Measurements from ENCODE around the gene MC1R.

The MC1R gene

GRCh38 chr16:89898201-89898967 lies 20.3 kb upstream of the MC1R start:
- DNase-seq: no peak
- Histone ChIP-seq H3K9me3 (ENCODE audit: control extremely low read depth in 1 of 5, control insufficient read depth in 4 of 5, insufficient read depth in 2 of 5, low read depth in 1 of 5, low read length in 4 of 5) (no peaks in the 10 kb centered on the region), H3K36me3 (ENCODE audit: control insufficient read depth in 4 of 4, insufficient read depth in 4 of 4, low read length in 3 of 4) (peaks cover 24 to 78% (median 53%) of the 10 kb centered on the region in 4 experiments), H3K4me1 (ENCODE audit: control extremely low read depth in 1 of 4, control insufficient read depth in 4 of 4, insufficient read depth in 4 of 4, low read length in 3 of 4) (no peaks in the 10 kb centered on the region), H3K27me3 (replicated peaks in 2 of 5; ENCODE audit: control insufficient read depth in 4 of 5, insufficient read depth in 5 of 5, low read length in 4 of 5) (no peaks in the 10 kb centered on the region), H3K4me3 (ENCODE audit: control insufficient read depth in 1 of 7, extremely low read depth in 1 of 7, insufficient read depth in 4 of 7, low read depth in 2 of 7, low read length in 6 of 7) (no peak overlapping the region), H3K27ac (ENCODE audit: insufficient read depth in 1 of 2, low read depth in 1 of 2, low read length in 2 of 2, poor library complexity in 1 of 2, severe bottlenecking in 2 of 2) (no peak overlapping the region)
- ChIA-PET CTCF (interaction anchor here (1.5 to 1.8 kb wide), 2 partner anchors 10 to 39 kb away, joined by 3 to 11 read pairs; no protein-coding TSS in a partner anchor), POLR2A (no interaction called here)
- WGBS (ENCODE audit: insufficient coverage): 98% methylated on average over 30 of the region's 36 CpGs

- Histone ChIP-seq H3K9me3 (ENCODE audit: control extremely low read depth in 1 of 5, control insufficient read depth in 4 of 5, insufficient read depth in 2 of 5, low read depth in 1 of 5, low read length in 4 of 5) (no peaks in the 10 kb centered on the region), H3K36me3 (ENCODE audit: control insufficient read depth in 4 of 4, insufficient read depth in 4 of 4, low read length in 3 of 4) (peaks cover 23 to 79% (median 54%) of the 10 kb centered on the region in 4 experiments), H3K4me1 (ENCODE audit: control extremely low read depth in 1 of 4, control insufficient read depth in 4 of 4, insufficient read depth in 4 of 4, low read length in 3 of 4) (no peaks in the 10 kb centered on the region), H3K27me3 (replicated peaks in 2 of 5; ENCODE audit: control insufficient read depth in 4 of 5, insufficient read depth in 5 of 5, low read length in 4 of 5) (no peaks in the 10 kb centered on the region), H3K4me3 (ENCODE audit: control insufficient read depth in 1 of 7, extremely low read depth in 1 of 7, insufficient read depth in 4 of 7, low read depth in 2 of 7, low read length in 6 of 7) (no peak overlapping the region), H3K27ac (ENCODE audit: insufficient read depth in 1 of 2, low read depth in 1 of 2, low read length in 2 of 2, poor library complexity in 1 of 2, severe bottlenecking in 2 of 2) (no peak overlapping the region)
- 97% methylated on average over 20 of the region's 20 CpGs for WGBS (ENCODE audit: insufficient coverage)
- ChIA-PET CTCF (interaction anchor here (1.1 to 1.9 kb wide), 3 partner anchors 10 to 40 kb away, joined by 3 to 7 read pairs (median 3); partner anchors contain the start of gene MC1R), POLR2A (no interaction called here)
- DNase-seq: no peak
Measured at GRCh38 chr16:89899879-89900481, 18.7 kb upstream of the MC1R start.

GRCh38 chr16:89900885-89901284 lies 17.8 kb upstream of the MC1R start:
- Histone ChIP-seq H3K4me3 (ENCODE audit: control insufficient read depth in 1 of 7, extremely low read depth in 1 of 7, insufficient read depth in 4 of 7, low read depth in 2 of 7, low read length in 6 of 7) (no peak overlapping the region), H3K27ac (ENCODE audit: insufficient read depth in 1 of 2, low read depth in 1 of 2, low read length in 2 of 2, poor library complexity in 1 of 2, severe bottlenecking in 2 of 2) (no peak overlapping the region), H3K36me3 (ENCODE audit: control insufficient read depth in 4 of 4, insufficient read depth in 4 of 4, low read length in 3 of 4) (peaks cover 18 to 81% (median 53%) of the 10 kb centered on the region in 4 experiments), H3K9me3 (ENCODE audit: control extremely low read depth in 1 of 5, control insufficient read depth in 4 of 5, insufficient read depth in 2 of 5, low read depth in 1 of 5, low read length in 4 of 5) (no peaks in the 10 kb centered on the region), H3K27me3 (replicated peaks in 2 of 5; ENCODE audit: control insufficient read depth in 4 of 5, insufficient read depth in 5 of 5, low read length in 4 of 5) (no peaks in the 10 kb centered on the region), H3K4me1 (ENCODE audit: control extremely low read depth in 1 of 4, control insufficient read depth in 4 of 4, insufficient read depth in 4 of 4, low read length in 3 of 4) (no peaks in the 10 kb centered on the region)
- 99% methylated on average over 16 of the region's 17 CpGs for whole genome bisulfite sequencing (ENCODE audit: insufficient coverage)
- DNase-seq: no peak
- CTCF ChIA-PET: interaction anchor here (1.9 kb wide), 1 partner anchor 9 kb away, joined by 7 read pairs; no protein-coding TSS in a partner anchor
- POLR2A ChIA-PET: no interaction called here

GRCh38 chr16:89902980-89903379 lies 15.7 kb upstream of the MC1R start:
- peaks cover 13 to 80% (median 56%) of the 10 kb centered on the region in 4 experiments for H3K36me3 ChIP-seq (ENCODE audit: control insufficient read depth in 4 of 4, insufficient read depth in 4 of 4, low read length in 3 of 4)
- CTCF ChIA-PET: no interaction called here

GRCh38 chr16:89903908-89904515 lies 14.7 kb upstream of the MC1R start:
- H3K9me3 ChIP-seq (ENCODE audit: control extremely low read depth in 1 of 5, control insufficient read depth in 4 of 5, insufficient read depth in 2 of 5, low read depth in 1 of 5, low read length in 4 of 5): peaks cover 0 to 4% (median 3%) of the 10 kb centered on the region in 5 experiments
- H3K4me1 ChIP-seq (ENCODE audit: control extremely low read depth in 1 of 4, control insufficient read depth in 4 of 4, insufficient read depth in 4 of 4, low read length in 3 of 4): no peaks in the 10 kb centered on the region
- H3K27ac ChIP-seq (ENCODE audit: insufficient read depth in 1 of 2, low read depth in 1 of 2, low read length in 2 of 2, poor library complexity in 1 of 2, severe bottlenecking in 2 of 2): no peak overlapping the region
- CTCF ChIA-PET: no interaction called here
- POLR2A ChIA-PET: no interaction called here
- peaks cover 9 to 78% (median 53%) of the 10 kb centered on the region in 4 experiments for H3K36me3 ChIP-seq (ENCODE audit: control insufficient read depth in 4 of 4, insufficient read depth in 4 of 4, low read length in 3 of 4)
- no peak overlapping the region for H3K4me3 ChIP-seq (ENCODE audit: control insufficient read depth in 1 of 7, extremely low read depth in 1 of 7, insufficient read depth in 4 of 7, low read depth in 2 of 7, low read length in 6 of 7)
- 96% methylated on average over 19 of the region's 19 CpGs for WGBS (ENCODE audit: insufficient coverage)
- no peaks in the 10 kb centered on the region for H3K27me3 ChIP-seq (replicated peaks in 2 of 5; ENCODE audit: control insufficient read depth in 4 of 5, insufficient read depth in 5 of 5, low read length in 4 of 5)
- DNase-seq: no peak

More at GRCh38 chr16:89902980-89903379, 15.7 kb upstream of the MC1R start:
- H3K9me3 ChIP-seq (ENCODE audit: control extremely low read depth in 1 of 5, control insufficient read depth in 4 of 5, insufficient read depth in 2 of 5, low read depth in 1 of 5, low read length in 4 of 5): peaks cover 0 to 4% (median 3%) of the 10 kb centered on the region in 5 experiments
- no peak overlapping the region for H3K4me3 ChIP-seq (ENCODE audit: control insufficient read depth in 1 of 7, extremely low read depth in 1 of 7, insufficient read depth in 4 of 7, low read depth in 2 of 7, low read length in 6 of 7)
- no peak for DNase-seq
- no peaks in the 10 kb centered on the region for H3K27me3 ChIP-seq (replicated peaks in 2 of 5; ENCODE audit: control insufficient read depth in 4 of 5, insufficient read depth in 5 of 5, low read length in 4 of 5)
- H3K4me1 ChIP-seq (ENCODE audit: control extremely low read depth in 1 of 4, control insufficient read depth in 4 of 4, insufficient read depth in 4 of 4, low read length in 3 of 4): no peaks in the 10 kb centered on the region
- POLR2A ChIA-PET: no interaction called here
- no peak overlapping the region for H3K27ac ChIP-seq (ENCODE audit: insufficient read depth in 1 of 2, low read depth in 1 of 2, low read length in 2 of 2, poor library complexity in 1 of 2, severe bottlenecking in 2 of 2)
- WGBS (ENCODE audit: insufficient coverage): 95% methylated on average over 11 of the region's 11 CpGs

- DNase-seq: no peak
- Histone ChIP-seq H3K27me3 (replicated peaks in 2 of 5; ENCODE audit: control insufficient read depth in 4 of 5, insufficient read depth in 5 of 5, low read length in 4 of 5) (no peaks in the 10 kb centered on the region), H3K4me3 (ENCODE audit: control insufficient read depth in 1 of 7, extremely low read depth in 1 of 7, insufficient read depth in 4 of 7, low read depth in 2 of 7, low read length in 6 of 7) (no peak overlapping the region), H3K27ac (ENCODE audit: insufficient read depth in 1 of 2, low read depth in 1 of 2, low read length in 2 of 2, poor library complexity in 1 of 2, severe bottlenecking in 2 of 2) (no peak overlapping the region), H3K9me3 (ENCODE audit: control extremely low read depth in 1 of 5, control insufficient read depth in 4 of 5, insufficient read depth in 2 of 5, low read depth in 1 of 5, low read length in 4 of 5) (peaks cover 0 to 4% (median 3%) of the 10 kb centered on the region in 5 experiments), H3K36me3 (ENCODE audit: control insufficient read depth in 4 of 4, insufficient read depth in 4 of 4, low read length in 3 of 4) (peaks cover 7 to 73% (median 49%) of the 10 kb centered on the region in 4 experiments), H3K4me1 (ENCODE audit: control extremely low read depth in 1 of 4, control insufficient read depth in 4 of 4, insufficient read depth in 4 of 4, low read length in 3 of 4) (peaks cover 0 to under 1% (median 0%) of the 10 kb centered on the region in 4 experiments)
- CTCF ChIA-PET: no interaction called here
- POLR2A ChIA-PET: no interaction called here
- 95% methylated on average over 28 of the region's 31 CpGs for WGBS (ENCODE audit: insufficient coverage)
Measured at GRCh38 chr16:89904606-89905510, 13.8 kb upstream of the MC1R start.

Data from common myeloid progenitor, CD34-positive (primary cell).